ENCODE measurements around the gene PDIA5.

The PDIA5 gene

GRCh38 chr3:123140550-123140949 lies 73.7 kb downstream of the PDIA5 start:
- DNase-seq (ENCODE audit: low spot score) = no peak
- no peak for TF ChIP-seq CTCF (IDR thresholded peaks at IDR 0.05; ENCODE audit: extremely low read depth, missing control alignments)

GRCh38 chr3:123141276-123141675 lies 74.5 kb downstream of the PDIA5 start:
- TF ChIP-seq CTCF (IDR thresholded peaks at IDR 0.05; ENCODE audit: extremely low read depth, missing control alignments) = no peak
- DNase-seq (ENCODE audit: low spot score) = no peak

GRCh38 chr3:123143669-123144411 lies 77.0 kb downstream of the PDIA5 start:
- TF ChIP-seq CTCF (IDR thresholded peaks at IDR 0.05; ENCODE audit: extremely low read depth, missing control alignments) = no peak
- DNase-seq (ENCODE audit: low spot score) = no peak

GRCh38 chr3:123147754-123148535 lies 81.1 kb downstream of the PDIA5 start:
- DNase-seq (ENCODE audit: low spot score) = no peak
- no peak for TF ChIP-seq CTCF (IDR thresholded peaks at IDR 0.05; ENCODE audit: extremely low read depth, missing control alignments)

- DNase-seq (ENCODE audit: low spot score) = no peak
- no peak for TF ChIP-seq CTCF (IDR thresholded peaks at IDR 0.05; ENCODE audit: extremely low read depth, missing control alignments)
These were observed 81.9 kb downstream of the PDIA5 start for GRCh38 chr3:123148772-123149171.

- no peak for DNase-seq (ENCODE audit: low spot score)
- no peak for TF ChIP-seq CTCF (IDR thresholded peaks at IDR 0.05; ENCODE audit: extremely low read depth, missing control alignments)
These were observed 82.7 kb downstream of the PDIA5 start for GRCh38 chr3:123149525-123149924.

All from GM20000 (cell line).